HG03175 (cell line): ENCODE results near the gene CSTPP1.
"Not testable (repeated sequence)": the region's sequence is repeated elsewhere in the genome, so short reads cannot be mapped to it uniquely, and the experiment has no call there.

Experiments
- ATAC-seq: cut with Tn5 transposase; IDR thresholded peaks from one replicate; pipeline ENCODE4 v1.9.1; 2021; ENCODE audit warnings: mild to moderate bottlenecking, moderate library complexity; ENCODE audit not compliant: unreplicated experiment

The CSTPP1 gene

GRCh38 chr11:47033439-47033838 lies 96.9 kb downstream of the CSTPP1 start:
- no peak for ATAC-seq

DNA sequence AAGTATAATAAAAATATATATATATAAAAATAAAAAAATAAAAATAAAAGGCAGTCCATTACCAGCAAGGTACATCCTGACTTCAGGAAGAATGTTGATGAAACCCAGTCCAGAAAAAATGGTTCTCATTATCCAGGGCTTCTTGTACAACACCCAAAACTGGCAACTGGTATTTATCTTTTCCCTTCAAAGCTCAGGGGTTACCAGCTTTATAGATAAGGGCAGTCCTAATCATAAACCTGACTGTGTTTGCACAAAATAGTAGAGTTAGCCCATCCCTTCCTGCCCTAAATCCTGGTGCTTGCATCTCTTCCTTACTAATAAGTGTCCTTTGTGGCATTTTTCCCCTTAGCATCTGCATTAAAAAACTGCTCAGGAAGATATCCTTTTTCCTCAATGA lies 97.5 kb downstream of the CSTPP1 start:
- no peak for ATAC-seq

DNA sequence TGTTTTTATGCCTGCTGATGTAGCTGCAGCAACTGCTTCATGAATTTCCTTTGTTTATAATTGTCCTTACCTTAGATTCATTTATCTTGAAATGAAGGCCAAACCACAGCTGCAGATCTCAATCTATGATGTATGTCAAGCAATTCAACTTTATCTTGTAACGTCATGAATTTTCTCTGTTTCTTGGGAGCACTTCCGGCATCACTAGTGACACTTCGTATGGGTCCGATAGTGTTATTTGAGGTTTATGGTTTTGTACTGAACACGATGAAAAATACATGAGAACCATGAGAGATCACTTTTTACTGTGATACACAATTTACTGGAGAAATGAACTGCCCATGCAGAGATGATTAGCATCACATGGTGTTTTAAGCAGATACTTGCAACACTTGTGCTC lies 98.5 kb downstream of the CSTPP1 start:
- no peak for ATAC-seq

DNA sequence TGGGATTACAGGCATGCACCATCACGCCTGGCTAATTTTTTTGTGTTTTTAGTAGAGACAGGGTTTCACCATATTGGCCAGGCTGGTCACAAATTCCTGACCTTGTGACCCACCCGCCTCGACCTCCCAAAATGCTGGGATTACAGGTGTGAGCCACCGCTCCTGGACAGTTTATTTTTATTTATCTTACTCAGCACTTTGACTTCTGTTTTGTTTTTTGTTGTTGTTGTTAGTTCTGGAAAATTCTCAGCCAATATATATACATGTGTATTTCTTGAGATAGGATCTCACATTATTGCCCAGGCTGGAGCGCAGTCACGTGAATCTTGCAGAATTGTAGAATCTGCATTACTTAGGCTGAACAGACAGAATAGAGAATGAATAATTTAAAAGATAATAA lies 107.6 kb downstream of the CSTPP1 start:
- no peak for ATAC-seq

- ATAC-seq, result no peak
Measured at GRCh38 chr11:47047972-47048371, 111.4 kb downstream of the CSTPP1 start.

DNA sequence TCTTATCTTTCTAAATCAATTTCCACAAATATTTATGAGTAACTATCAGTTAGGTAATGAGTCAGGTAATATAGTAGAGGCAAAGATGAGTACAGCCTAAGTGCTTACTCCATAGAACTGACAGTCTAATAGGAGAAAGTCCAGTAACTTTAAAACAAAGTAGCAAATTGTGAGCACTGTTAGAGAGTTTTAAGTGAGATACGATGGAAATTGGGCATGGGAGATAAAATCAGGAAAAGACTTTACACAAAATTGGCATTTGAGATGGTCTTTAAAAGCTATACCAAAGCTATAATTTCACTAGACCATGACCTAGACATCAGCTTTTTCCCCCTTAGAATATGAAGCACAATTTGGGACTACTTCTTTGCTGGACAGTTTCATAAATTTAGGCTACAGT lies 113.7 kb downstream of the CSTPP1 start:
- ATAC-seq, result no peak

GRCh38 chr11:47051217-47051616 lies 114.7 kb downstream of the CSTPP1 start:
- ATAC-seq, result no peak

- no peak for ATAC-seq
Measured at GRCh38 chr11:47052165-47052564, 115.6 kb downstream of the CSTPP1 start.

- ATAC-seq, result no peak
Measured at GRCh38 chr11:47052576-47052975, 116.0 kb downstream of the CSTPP1 start.

- no peak for ATAC-seq
Measured at GRCh38 chr11:47055534-47055933, 119.0 kb downstream of the CSTPP1 start.

- no peak for ATAC-seq
Measured at GRCh38 chr11:47056261-47056915, 119.8 kb downstream of the CSTPP1 start.

DNA sequence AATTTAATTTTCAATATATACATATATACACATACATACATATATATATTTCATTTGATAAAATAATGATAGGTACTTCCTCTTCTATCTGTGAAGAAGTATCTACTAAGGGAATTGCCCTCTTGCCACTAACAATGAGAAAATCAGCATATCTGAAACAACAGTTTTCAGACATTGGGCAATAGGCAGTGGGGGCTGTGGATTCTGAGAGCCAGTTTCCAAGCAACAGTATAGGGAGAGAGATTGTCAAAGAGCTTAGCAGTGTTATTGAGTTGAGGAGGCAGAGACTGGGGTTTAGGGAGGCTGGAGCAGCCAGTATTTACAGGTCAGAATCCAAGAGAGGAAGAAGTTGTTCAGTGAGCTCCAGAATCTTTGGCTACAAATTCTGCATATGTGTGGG lies 120.8 kb downstream of the CSTPP1 start:
- ATAC-seq, result no peak

DNA sequence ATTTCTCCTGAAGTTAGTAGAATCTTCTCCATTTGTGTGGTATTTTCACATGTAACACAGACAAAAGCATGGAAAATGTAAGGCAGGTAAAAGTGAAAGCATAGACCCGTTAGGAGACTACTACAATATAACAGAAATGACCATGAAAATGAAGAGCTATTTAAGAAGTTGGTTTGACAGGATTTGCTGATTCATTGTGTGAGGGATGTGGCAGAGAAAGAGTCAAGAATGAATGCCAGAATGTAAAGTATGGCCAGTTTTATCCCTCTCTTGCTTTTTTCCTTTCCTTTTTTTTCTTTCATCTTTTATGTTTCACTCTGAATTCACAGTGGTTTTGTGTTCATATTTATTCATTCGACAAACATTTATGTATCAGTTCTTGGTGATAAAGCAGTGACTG lies 124.2 kb downstream of the CSTPP1 start:
- ATAC-seq, result no peak

DNA sequence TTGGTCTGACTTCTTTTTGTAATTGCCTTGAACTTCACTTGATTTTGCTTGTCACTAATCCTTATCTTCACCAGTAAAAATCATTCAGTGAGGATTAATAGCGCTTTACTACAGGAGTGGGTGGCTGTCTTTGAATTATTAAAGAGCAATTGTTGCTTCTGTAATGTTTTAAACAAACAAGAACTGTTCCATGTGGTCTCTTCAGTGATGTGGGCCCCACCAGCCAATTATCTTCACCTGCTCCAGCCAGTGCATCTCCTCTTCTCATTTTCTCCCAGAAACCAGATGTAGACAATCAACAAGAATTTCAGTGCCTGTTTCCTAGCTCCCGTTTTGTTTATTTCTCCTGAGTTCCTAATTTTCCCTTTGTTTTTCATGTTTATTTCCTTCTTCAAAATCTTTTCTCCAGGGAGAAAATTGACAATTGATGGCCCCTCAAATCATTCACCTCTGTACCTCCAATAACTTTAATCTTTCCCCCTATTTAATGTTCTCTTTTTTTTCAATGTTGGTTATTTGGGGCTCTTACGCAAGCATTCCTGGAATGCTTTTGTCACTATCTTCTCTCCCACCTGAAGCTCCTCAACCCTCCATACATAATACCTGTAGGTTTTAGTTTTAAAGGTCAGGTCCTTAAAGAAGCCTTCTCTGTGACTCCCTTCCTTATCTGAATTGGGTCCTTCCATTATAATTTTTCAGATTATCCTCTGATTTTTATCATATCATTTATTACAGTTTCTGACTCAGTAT lies 125.0 kb downstream of the CSTPP1 start:
- no peak for ATAC-seq

GRCh38 chr11:47062736-47063135 lies 126.2 kb downstream of the CSTPP1 start:
- no peak for ATAC-seq

GRCh38 chr11:47067401-47067800 lies 130.8 kb downstream of the CSTPP1 start:
- no peak for ATAC-seq

- ATAC-seq, result no peak
Measured at GRCh38 chr11:47070769-47071168, 134.2 kb downstream of the CSTPP1 start.

- ATAC-seq, result no peak
Measured at GRCh38 chr11:47071341-47071740, 134.8 kb downstream of the CSTPP1 start.

DNA sequence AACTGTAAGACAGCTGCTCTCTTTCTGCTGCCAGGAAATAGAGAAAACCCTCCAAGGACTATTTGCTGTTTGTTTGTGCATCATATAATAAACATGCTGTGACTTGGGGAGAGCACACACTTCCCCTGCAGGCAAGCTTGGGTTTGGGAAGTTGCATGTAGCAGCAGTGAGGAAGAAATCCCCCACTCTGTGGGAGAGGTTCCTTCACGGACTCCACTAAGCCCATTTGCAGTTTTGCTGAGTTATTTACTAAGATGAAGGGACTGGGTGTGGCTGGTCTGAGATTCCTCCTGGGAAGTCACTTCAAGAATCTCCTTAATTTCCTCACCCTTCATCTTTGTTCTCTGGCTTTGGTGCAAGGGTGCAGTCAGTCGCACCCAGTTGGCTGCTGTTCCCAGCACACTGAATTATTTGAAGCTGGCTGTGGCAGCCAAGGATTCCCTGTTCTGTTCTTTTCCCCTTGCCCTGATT lies 135.3 kb downstream of the CSTPP1 start:
- ATAC-seq, result no peak

DNA sequence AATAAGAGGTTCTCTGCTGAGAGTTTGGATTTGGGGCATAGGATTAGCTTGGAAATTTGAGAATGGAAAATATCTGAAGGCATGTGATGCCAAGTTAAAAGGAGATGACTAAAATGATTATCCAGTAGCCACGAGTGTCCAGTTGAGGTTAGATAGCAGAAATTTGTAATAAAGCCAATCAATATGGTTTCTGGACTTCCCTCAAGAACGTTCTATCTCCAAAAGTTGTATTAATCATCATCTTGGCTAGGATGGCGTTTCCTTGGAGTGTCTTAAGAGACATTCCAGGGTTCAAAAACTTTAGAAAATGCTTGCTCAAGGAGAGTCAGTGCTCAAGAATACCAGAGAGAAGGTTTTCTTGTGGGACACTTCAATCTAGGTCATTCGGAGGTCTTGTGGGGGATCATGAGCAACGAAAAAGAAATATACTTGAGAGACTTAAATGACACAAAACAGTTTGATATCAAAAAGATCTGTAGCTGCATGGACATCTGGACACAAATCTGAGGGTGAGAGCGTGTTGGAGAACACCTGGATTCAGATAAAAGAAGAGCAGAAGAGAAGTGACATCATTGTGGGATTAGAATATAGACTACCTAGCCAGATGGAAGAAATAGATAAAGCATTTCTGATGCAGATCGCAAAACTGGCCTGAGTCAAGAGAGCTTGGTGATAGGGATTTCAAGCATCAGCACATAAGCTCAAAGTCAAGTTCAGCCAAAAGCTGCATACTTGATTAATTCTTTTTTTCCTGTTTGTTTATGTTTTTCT lies 142.4 kb downstream of the CSTPP1 start:
- ATAC-seq, result no peak

- not testable (repeated sequence) for ATAC-seq
Measured at GRCh38 chr11:47080775-47081174, 144.2 kb downstream of the CSTPP1 start.

DNA sequence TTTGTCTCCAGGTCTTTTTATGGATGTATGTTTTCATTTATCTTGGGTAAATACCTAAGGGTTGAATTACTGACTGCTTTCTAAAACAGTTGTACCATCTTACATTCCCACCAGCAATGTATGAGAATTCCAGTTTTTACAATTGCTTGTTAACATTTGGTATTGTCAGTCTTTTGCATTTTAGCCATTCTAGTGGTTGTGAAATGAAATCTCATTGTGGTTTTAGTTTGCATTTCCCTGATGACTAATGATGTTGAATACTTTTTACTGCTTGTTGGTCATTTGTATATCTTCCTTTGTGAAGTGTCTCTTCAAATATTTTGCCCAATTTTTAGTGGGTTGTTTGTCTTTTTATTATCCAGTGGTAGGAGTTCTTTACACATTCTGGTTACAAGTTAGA lies 147.4 kb downstream of the CSTPP1 start:
- ATAC-seq, result no peak
